ENCODE measurements around the gene AADACL4. TPM values are rescaled to one million over a fixed set of nuclear protein-coding genes. Genes with fewer than 3 reads are reported as not detected.

AADACL4 gene
- total and polyA plus RNA-seq, 2 donors from 2014 or later = 0.16 to 0.58 TPM

- intact Hi-C loops (cut with DNase I) = no loop called here
- Histone ChIP-seq H3K36me3 (ENCODE audit: control insufficient read depth in 2 of 3, insufficient read depth in 3 of 3, low read length in 3 of 3) (peaks cover 6 to 17% (median 12%) of the 10 kb centered on the region in 3 donors), H3K4me3 (ENCODE audit: low read length in 3 of 3) (peak overlapping the region; percentile 68 to 95 (median 84)), H3K4me1 (ENCODE audit: control insufficient read depth in 2 of 3, insufficient read depth in 2 of 3, low read depth in 1 of 3, low read length in 3 of 3) (peaks cover 0 to 18% (median 0%) of the 10 kb centered on the region in 3 donors), H3K9ac (ENCODE audit: low read length in 3 of 3) (peak overlapping the region; percentile 35 to 97 (median 68)), H3K27me3 (ENCODE audit: control insufficient read depth, insufficient read depth, low read length) (no peaks in the 10 kb centered on the region), H3K9me3 (ENCODE audit: control insufficient read depth in 2 of 3, insufficient read depth in 1 of 3, low read length in 3 of 3) (no peaks in the 10 kb centered on the region), H3K27ac (ENCODE audit: low read depth in 2 of 2, low read length in 2 of 2) (peak overlapping the region; percentile 95 to 98)
- DNase-seq (no peak), FAIRE-seq (no peak)
- no peak for TF ChIP-seq CTCF (IDR thresholded peaks at IDR 0.05; ENCODE audit: borderline replicate concordance, extremely low read depth, insufficient read depth)
These were observed 29.3 kb upstream of the AADACL4 start for GRCh38 chr1:12614402-12615158.

DNA sequence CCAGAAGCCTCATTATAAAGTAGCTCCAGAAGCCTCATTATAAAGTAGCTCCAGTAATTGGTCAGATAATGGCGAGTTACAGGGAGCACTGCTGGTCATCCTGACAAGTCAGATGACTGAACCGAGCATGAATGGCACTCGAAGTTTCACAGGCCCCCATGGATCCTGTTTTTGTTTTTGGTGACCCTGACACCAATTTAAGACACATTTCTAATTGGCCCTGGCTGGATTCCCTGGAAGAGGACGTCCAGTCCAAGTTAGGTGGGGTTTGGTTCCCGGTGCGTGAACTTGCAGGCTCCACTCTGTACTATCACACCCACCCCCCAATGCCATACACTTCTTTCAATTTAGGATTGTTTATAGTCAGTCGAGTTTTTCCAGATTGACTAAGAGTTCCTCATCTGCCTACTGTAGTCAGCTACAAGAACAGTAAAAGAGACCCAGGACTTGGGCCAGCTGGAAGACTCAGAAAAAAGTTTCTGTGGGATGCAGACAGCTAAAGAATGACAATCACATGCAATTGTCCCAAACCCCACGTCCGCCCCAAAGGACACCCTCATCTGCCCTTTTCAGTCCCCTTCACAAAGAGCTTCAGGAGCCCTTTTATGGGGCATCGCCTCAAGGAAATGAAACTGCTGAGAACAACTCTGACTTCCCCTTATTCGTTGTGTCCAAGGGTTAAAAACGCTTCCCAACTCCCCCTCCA, 28.6 kb upstream of the AADACL4 start:
- peaks cover 0 to 21% (median 4%) of the 10 kb centered on the region in 3 donors for H3K4me1 ChIP-seq (ENCODE audit: control insufficient read depth in 2 of 3, insufficient read depth in 2 of 3, low read depth in 1 of 3, low read length in 3 of 3)
- peak overlapping the region; percentile 95 to 98 for H3K27ac ChIP-seq (ENCODE audit: low read depth in 2 of 2, low read length in 2 of 2)
- no peak for TF ChIP-seq CTCF (IDR thresholded peaks at IDR 0.05; ENCODE audit: borderline replicate concordance, extremely low read depth, insufficient read depth)
- H3K36me3 ChIP-seq (ENCODE audit: control insufficient read depth in 2 of 3, insufficient read depth in 3 of 3, low read length in 3 of 3) = peaks cover 6 to 15% (median 11%) of the 10 kb centered on the region in 3 donors
- FAIRE-seq (no peak), DNase-seq (no peak)
- intact Hi-C loops (cut with DNase I) = no loop called here
- H3K27me3 ChIP-seq (ENCODE audit: control insufficient read depth, insufficient read depth, low read length) = no peaks in the 10 kb centered on the region
- H3K9ac ChIP-seq (ENCODE audit: low read length in 3 of 3) = peak overlapping the region; percentile 35 to 97 (median 68)
- peak overlapping the region; percentile 68 to 95 (median 84) for H3K4me3 ChIP-seq (ENCODE audit: low read length in 3 of 3)
- no peaks in the 10 kb centered on the region for H3K9me3 ChIP-seq (ENCODE audit: control insufficient read depth in 2 of 3, insufficient read depth in 1 of 3, low read length in 3 of 3)

DNA sequence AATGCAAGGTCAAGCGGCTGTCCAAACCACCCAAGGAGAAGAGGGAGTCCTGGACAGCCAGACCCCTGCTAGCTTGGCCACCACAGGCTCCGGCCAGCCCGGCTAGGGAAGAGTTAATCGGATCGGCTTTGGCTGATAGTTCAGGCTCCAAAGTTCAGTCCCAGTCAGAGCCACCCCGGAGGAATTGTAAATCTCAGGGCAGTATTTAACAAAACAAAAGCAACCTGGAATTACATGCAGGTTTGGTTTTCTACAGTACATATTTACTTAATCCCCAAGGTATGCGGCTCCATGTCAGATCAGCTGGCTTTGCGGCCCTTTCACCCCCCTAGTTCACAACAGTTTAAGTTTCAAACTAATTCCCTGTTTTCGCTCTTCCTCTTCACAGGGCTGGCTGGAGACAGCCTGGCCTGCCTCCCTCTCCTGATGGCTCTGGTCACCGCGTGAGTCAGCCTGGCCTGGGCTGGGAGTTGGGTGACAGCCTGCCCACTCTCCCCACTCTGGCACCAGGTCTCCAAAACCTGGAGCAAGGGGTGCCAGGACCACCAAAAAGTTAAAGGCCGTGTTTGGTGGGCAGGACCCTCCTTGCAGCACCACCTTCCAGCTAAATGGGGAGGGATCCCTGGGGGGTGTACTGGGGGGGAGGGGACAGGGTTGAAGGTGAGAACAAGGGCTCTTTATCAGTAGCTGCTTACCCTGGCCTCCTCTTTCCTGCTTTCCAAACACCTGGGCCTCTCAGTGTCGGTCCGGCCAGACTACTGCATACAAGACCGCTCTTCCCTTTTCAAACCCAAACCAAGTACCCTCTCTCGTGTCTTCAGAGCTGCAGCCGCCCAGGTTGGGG, 27.8 kb upstream of the AADACL4 start:
- intact Hi-C loops (cut with DNase I) = no loop called here

More for the DNA sequence above, 27.8 kb upstream of the AADACL4 start:
- Histone ChIP-seq H3K9ac (ENCODE audit: low read length in 3 of 3) (peak overlapping the region; percentile 35 to 97 (median 68)), H3K27ac (ENCODE audit: low read depth in 2 of 2, low read length in 2 of 2) (peak overlapping the region; percentile 95 to 98), H3K4me3 (ENCODE audit: low read length in 3 of 3) (peak overlapping the region; percentile 68 to 95 (median 84)), H3K9me3 (ENCODE audit: control insufficient read depth in 2 of 3, insufficient read depth in 1 of 3, low read length in 3 of 3) (no peaks in the 10 kb centered on the region), H3K36me3 (ENCODE audit: control insufficient read depth in 2 of 3, insufficient read depth in 3 of 3, low read length in 3 of 3) (peaks cover 2 to 11% (median 8%) of the 10 kb centered on the region in 3 donors), H3K4me1 (ENCODE audit: control insufficient read depth in 2 of 3, insufficient read depth in 2 of 3, low read depth in 1 of 3, low read length in 3 of 3) (peaks cover 0 to 25% (median 9%) of the 10 kb centered on the region in 3 donors), H3K27me3 (ENCODE audit: control insufficient read depth, insufficient read depth, low read length) (no peaks in the 10 kb centered on the region)
- peak; percentile 65 to 92 (median 79) for DNase-seq
- no peak for TF ChIP-seq CTCF (IDR thresholded peaks at IDR 0.05; ENCODE audit: borderline replicate concordance, extremely low read depth, insufficient read depth)
- FAIRE-seq = no peak
